AG10803 (cell line): ENCODE measurements around the gene GABPB1.

Experiments
- DNase-seq: peaks from one replicate; pipeline ENCODE4 v3.0.0; 2010; ENCODE audit warnings: low read depth
- H3K4me3 ChIP-seq: 2 replicates; pipeline ENCODE4 v1.5.1; 2011; ENCODE audit warnings: mild to moderate bottlenecking, low read length, control low read depth
- TF ChIP-seq, protein P1 (sequence below): conservative IDR thresholded peaks from 2 replicates; pipeline ENCODE4 v1.5.1; 2011; ENCODE audit warnings: mild to moderate bottlenecking, low read length, control low read depth, inconsistent platforms

Gene GABPB1

GRCh38 chr15:50261981-50262380 is 93.0 kb downstream of the GABPB1 start:
- no peak for DNase-seq
- TF ChIP-seq, protein P1, sequence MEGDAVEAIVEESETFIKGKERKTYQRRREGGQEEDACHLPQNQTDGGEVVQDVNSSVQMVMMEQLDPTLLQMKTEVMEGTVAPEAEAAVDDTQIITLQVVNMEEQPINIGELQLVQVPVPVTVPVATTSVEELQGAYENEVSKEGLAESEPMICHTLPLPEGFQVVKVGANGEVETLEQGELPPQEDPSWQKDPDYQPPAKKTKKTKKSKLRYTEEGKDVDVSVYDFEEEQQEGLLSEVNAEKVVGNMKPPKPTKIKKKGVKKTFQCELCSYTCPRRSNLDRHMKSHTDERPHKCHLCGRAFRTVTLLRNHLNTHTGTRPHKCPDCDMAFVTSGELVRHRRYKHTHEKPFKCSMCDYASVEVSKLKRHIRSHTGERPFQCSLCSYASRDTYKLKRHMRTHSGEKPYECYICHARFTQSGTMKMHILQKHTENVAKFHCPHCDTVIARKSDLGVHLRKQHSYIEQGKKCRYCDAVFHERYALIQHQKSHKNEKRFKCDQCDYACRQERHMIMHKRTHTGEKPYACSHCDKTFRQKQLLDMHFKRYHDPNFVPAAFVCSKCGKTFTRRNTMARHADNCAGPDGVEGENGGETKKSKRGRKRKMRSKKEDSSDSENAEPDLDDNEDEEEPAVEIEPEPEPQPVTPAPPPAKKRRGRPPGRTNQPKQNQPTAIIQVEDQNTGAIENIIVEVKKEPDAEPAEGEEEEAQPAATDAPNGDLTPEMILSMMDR, result no peak
- H3K4me3 ChIP-seq, result no peak overlapping the region

- no peak overlapping the region for H3K4me3 ChIP-seq
- TF ChIP-seq, protein P1, result no peak
- no peak for DNase-seq
These were observed 94.0 kb downstream of the GABPB1 start for GRCh38 chr15:50260969-50261496.

DNA sequence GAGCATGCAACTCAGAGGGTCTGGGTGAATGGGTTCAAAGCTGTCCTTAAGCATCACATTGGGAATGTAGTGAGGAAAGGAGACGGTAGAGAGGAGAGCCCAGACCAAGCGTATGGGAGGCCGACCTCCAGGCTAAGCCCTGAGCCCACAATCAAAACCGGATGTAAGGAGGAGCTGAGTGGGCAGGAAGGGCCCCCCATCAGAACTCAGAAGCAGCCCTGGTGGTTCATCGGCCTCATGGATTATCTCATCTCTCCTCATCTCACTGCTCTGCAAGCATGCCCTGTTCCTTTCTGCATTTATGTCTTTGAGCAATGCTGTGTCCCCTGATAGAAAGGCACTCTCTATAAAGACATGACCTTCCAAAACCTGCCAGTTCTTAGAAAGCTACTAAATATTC is 95.7 kb downstream of the GABPB1 start:
- TF ChIP-seq, protein P1, result no peak
- no peak for DNase-seq

GRCh38 chr15:50257924-50258323 is 97.1 kb downstream of the GABPB1 start:
- DNase-seq, result no peak
- H3K4me3 ChIP-seq, result no peak overlapping the region
- TF ChIP-seq, protein P1, result no peak

More for the DNA sequence above, 95.7 kb downstream of the GABPB1 start:
- no peak overlapping the region for H3K4me3 ChIP-seq

DNA sequence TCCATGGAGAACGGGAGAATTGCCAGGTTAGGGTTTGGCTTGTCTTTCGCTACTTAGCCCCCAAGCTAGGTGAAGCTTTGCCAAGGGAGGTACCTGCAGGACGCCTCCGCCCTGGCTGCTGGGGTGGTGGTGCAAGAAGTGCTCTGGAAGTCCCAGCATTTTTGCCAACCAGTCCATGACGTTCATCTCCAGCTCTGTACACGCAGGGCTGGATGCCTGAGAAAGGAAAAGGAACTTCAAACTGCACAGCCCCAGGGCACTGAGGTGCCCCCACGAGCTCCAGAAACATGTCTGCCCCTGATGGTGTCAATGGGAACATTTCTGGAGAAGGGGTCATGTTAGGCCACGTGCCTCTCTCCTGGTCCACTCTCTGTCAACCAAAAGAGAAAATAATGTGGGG is 97.7 kb downstream of the GABPB1 start:
- H3K4me3 ChIP-seq, result no peak overlapping the region
- no peak for DNase-seq
- TF ChIP-seq, protein P1, result no peak

- peak; percentile 14 for DNase-seq
- H3K4me3 ChIP-seq, result no peak overlapping the region
- TF ChIP-seq, protein P1, result no peak
These were observed 98.6 kb downstream of the GABPB1 start for GRCh38 chr15:50256188-50257041.

- DNase-seq, result no peak
- H3K4me3 ChIP-seq, result no peak overlapping the region
- TF ChIP-seq, protein P1, result no peak
These were observed 102.4 kb downstream of the GABPB1 start for GRCh38 chr15:50252556-50252955.
